HG03095 (cell line): ENCODE data around the gene CC2D2A.
A peak's percentile ranks its signal among the peaks of the same experiment; 100 is the strongest.

Source experiments
- ATAC-seq: cut with Tn5 transposase; IDR thresholded peaks from one replicate; pipeline ENCODE4 v1.9.1; 2021; ENCODE audit warnings: moderate library complexity; ENCODE audit not compliant: unreplicated experiment

Gene CC2D2A

GRCh38 chr4:15469402-15470127 is at the start of gene CC2D2A:
Gene CC2D2A, plus strand, starts transcription at chr4:15469882. Its CDS starts 6,051 bp downstream, at chr4:15475933.
- ATAC-seq, result no peak

- ATAC-seq, result no peak
These were observed 49.0 kb upstream of the CC2D2A start for GRCh38 chr4:15420642-15421041.

GRCh38 chr4:15423285-15423711 is 46.4 kb upstream of the CC2D2A start:
- no peak for ATAC-seq

- no peak for ATAC-seq
These were observed 44.2 kb upstream of the CC2D2A start for GRCh38 chr4:15425520-15425919.

- no peak for ATAC-seq
These were observed 42.5 kb upstream of the CC2D2A start for GRCh38 chr4:15427161-15427560.

- ATAC-seq, result no peak
These were observed 42.0 kb upstream of the CC2D2A start, which contains the start of gene C1QTNF7 for GRCh38 chr4:15427701-15428100. Gene C1QTNF7, plus strand, starts transcription at chr4:15428033. Its CDS starts 7,711 bp downstream, at chr4:15435744.

- no peak for ATAC-seq
These were observed 41.1 kb upstream of the CC2D2A start for GRCh38 chr4:15428611-15429010.

- no peak for ATAC-seq
These were observed 35.6 kb upstream of the CC2D2A start for GRCh38 chr4:15434091-15434490.

GRCh38 chr4:15434676-15435075 is 35.0 kb upstream of the CC2D2A start:
- ATAC-seq, result no peak

GRCh38 chr4:15436513-15436912 is 33.2 kb upstream of the CC2D2A start:
- no peak for ATAC-seq

GRCh38 chr4:15438939-15439524 is 30.6 kb upstream of the CC2D2A start:
- ATAC-seq, result no peak

GRCh38 chr4:15443371-15444160 is 26.1 kb upstream of the CC2D2A start:
- no peak for ATAC-seq

- ATAC-seq, result no peak
These were observed 25.4 kb upstream of the CC2D2A start for GRCh38 chr4:15444276-15444675.

- no peak for ATAC-seq
These were observed 24.7 kb upstream of the CC2D2A start for GRCh38 chr4:15444879-15445547.

- ATAC-seq, result no peak
These were observed 18.4 kb upstream of the CC2D2A start for GRCh38 chr4:15451181-15451865.

GRCh38 chr4:15451866-15452765 is 17.6 kb upstream of the CC2D2A start:
- ATAC-seq, result no peak

GRCh38 chr4:15455290-15455689 is 14.4 kb upstream of the CC2D2A start:
- no peak for ATAC-seq

- peak; percentile 98 for ATAC-seq
These were observed 12.1 kb upstream of the CC2D2A start for GRCh38 chr4:15457406-15458201.

GRCh38 chr4:15458616-15459015 is 11.1 kb upstream of the CC2D2A start:
- no peak for ATAC-seq
